Activated naive CD4-positive, alpha-beta T cell treated with anti-CD3 and anti-CD28 coated beads, Interleukin-2, amount 50 U/mL, for 16 hours (primary cell): Measurements from ENCODE around the gene TSPAN11.

Experiments used
- DNase-seq: peaks from one replicate; pipeline ENCODE4 v3.0.0-alpha.2; 2020

TSPAN11 gene

GRCh38 chr12:30982413-30982812, 55.9 kb downstream of the TSPAN11 start:
- DNase-seq: no peak

- no peak for DNase-seq
These were observed 59.4 kb downstream of the TSPAN11 start for GRCh38 chr12:30985814-30986452.

- no peak for DNase-seq
These were observed 61.5 kb downstream of the TSPAN11 start for GRCh38 chr12:30988086-30988485.

GRCh38 chr12:30988646-30989286, 62.2 kb downstream of the TSPAN11 start:
- DNase-seq: no peak

- DNase-seq: no peak
These were observed 63.2 kb downstream of the TSPAN11 start for GRCh38 chr12:30989754-30990153.

GRCh38 chr12:30990316-30990715, 63.8 kb downstream of the TSPAN11 start:
- no peak for DNase-seq

- DNase-seq: no peak
These were observed 64.2 kb downstream of the TSPAN11 start for GRCh38 chr12:30990776-30991175.

- no peak for DNase-seq
These were observed 64.9 kb downstream of the TSPAN11 start for GRCh38 chr12:30991466-30991865.

GRCh38 chr12:30992381-30992780, 65.8 kb downstream of the TSPAN11 start:
- no peak for DNase-seq

GRCh38 chr12:30993766-30994165, 67.2 kb downstream of the TSPAN11 start:
- DNase-seq: no peak

- no peak for DNase-seq
These were observed 67.7 kb downstream of the TSPAN11 start for GRCh38 chr12:30994274-30994673.

- no peak for DNase-seq
These were observed 69.7 kb downstream of the TSPAN11 start for GRCh38 chr12:30996255-30996654.

- DNase-seq: no peak
These were observed 70.2 kb downstream of the TSPAN11 start for GRCh38 chr12:30996752-30997151.

GRCh38 chr12:30997685-30998440, 71.3 kb downstream of the TSPAN11 start:
- DNase-seq: no peak

- DNase-seq: no peak
These were observed 72.5 kb downstream of the TSPAN11 start for GRCh38 chr12:30999011-30999410.

GRCh38 chr12:30999723-31000122, 73.2 kb downstream of the TSPAN11 start:
- no peak for DNase-seq

- no peak for DNase-seq
These were observed 74.2 kb downstream of the TSPAN11 start for GRCh38 chr12:31000751-31001150.

GRCh38 chr12:31001581-31002360, 75.2 kb downstream of the TSPAN11 start:
- no peak for DNase-seq

GRCh38 chr12:31002361-31002725, 75.8 kb downstream of the TSPAN11 start:
- DNase-seq: no peak

GRCh38 chr12:31002999-31003398, 76.5 kb downstream of the TSPAN11 start:
- DNase-seq: no peak

GRCh38 chr12:31003861-31004640, 77.5 kb downstream of the TSPAN11 start:
- no peak for DNase-seq

- DNase-seq: no peak
These were observed 78.1 kb downstream of the TSPAN11 start for GRCh38 chr12:31004666-31005065.
